DND-41 (cell line): Measurements from ENCODE around the gene KIAA1549.

Experiments used
- CTCF ChIP-seq: IDR thresholded peaks from 2 replicates; pipeline ENCODE4 v1.5.1; 2012; ENCODE audit warnings: borderline replicate concordance, low read length, moderate library complexity, mild to moderate bottlenecking; ENCODE audit not compliant: poor library complexity, severe bottlenecking; ENCODE audit errors: extremely low read depth
- EZH2 ChIP-seq: IDR thresholded peaks from 3 replicates; pipeline ENCODE4 v1.6.1; 2012; ENCODE audit warnings: borderline replicate concordance, low read depth, mild to moderate bottlenecking, moderate library complexity, low read length, inconsistent platforms; ENCODE audit not compliant: severe bottlenecking

GRCh38 chr7:138954545-138955475 is 26.4 kb downstream of the KIAA1549 start:
- TF ChIP-seq CTCF (no peak), EZH2 (no peak)
